Stimulated activated naive CD4-positive, alpha-beta T cell (primary cell): Measurements from ENCODE around the gene HYI.
"Not testable (repeated sequence)": the region's sequence is repeated elsewhere in the genome, so short reads cannot be mapped to it uniquely, and the experiment has no call there.

Source experiments
- DNase-seq, 6 experiments: peaks; one replicate each; lab custom pipeline; 2025; lab: John Stamatoyannopoulos, UW

HYI gene

GRCh38 chr1:43464681-43465504 lies 11.2 kb upstream of the HYI start:
- DNase-seq = no peak

DNA sequence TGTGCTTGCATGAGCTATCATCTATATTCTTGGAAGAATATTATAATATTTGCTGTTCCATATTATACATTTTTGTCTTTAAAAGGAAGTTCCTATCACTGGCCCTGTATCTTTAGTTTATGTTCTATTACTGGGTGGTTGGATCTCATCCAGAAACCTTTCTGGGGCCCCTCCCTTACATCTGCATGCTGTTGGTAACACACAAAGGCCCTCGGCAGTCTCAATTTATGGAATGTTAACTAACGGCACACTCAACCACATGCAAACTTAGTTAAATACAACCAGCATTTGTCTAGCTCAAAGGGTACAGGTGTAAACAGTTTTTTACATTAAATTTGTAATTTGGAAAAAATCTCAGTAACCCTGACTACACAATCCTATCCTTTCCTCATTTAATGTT lies 9.7 kb upstream of the HYI start:
- DNase-seq = no peak

DNA sequence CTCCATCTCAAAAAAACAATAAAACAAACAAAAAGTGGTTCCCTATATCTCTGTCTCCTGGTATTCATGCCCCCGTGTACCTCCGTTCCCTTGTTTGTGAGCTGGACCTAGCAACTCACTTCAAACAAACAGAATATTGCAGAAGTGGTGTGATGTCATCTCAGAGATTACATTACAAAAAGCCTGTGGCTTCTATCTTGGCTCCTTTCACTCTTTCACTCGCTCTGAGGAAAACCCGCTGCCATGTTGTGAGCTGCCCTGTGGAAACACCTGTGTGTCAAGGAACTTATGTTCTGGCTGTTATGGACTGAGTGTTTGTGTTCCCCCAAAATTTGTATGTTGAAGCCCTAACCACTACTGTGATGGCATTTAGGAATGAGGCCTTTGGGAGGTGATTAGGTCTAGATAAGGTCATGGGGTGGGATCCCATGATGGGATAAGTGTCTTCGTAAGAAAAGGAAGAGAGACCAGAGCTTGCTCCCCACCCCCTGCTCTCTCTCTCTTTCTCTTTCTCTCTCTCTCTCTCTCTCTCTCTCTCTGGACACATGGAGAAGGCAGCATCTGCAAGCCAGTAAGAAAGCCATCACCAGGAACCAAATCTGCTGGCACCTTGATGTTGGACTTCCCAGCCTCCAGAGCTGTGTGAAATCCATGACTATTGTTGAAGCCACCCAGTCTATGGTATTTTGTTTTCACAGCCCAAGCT lies 7.4 kb upstream of the HYI start:
- no peak for DNase-seq

- DNase-seq = not testable (repeated sequence)
These were observed 4.6 kb upstream of the HYI start for GRCh38 chr1:43458379-43458778.

DNA sequence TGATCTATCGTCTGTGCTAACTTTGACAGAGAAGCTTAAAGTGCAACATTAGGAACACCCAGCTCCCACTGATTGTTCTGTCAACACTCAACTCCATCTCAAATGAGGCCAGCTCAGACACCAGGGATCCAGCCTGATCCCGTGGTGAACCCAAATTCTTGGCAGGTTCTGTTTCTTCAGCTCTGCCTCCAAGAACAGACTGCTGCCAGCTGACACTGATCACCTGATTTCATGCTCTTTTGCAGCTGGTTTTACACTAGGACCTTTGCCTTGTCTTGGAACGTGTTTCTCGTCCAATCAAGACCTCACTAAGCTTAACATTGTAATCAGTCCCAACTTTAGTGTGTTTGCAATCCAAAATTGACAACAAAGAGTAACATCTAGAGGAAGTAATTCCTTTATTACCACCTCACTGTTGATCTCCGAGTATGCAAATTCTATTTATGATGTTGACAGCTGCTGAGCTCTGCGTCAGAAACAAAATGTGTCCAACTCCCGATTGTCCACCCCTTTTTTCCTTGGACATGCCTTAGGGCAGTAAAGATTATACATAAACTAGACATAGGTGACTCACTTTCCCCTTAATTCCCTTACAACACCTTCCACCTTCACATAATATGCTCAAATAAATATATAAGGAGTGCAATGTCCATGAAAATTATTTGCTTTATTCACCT lies 1.6 kb upstream of the HYI start:
- no peak for DNase-seq

GRCh38 chr1:43454270-43455011 lies 710 bp upstream of the HYI start:
- DNase-seq = peak; percentile 28 to 62 (median 54)

DNA sequence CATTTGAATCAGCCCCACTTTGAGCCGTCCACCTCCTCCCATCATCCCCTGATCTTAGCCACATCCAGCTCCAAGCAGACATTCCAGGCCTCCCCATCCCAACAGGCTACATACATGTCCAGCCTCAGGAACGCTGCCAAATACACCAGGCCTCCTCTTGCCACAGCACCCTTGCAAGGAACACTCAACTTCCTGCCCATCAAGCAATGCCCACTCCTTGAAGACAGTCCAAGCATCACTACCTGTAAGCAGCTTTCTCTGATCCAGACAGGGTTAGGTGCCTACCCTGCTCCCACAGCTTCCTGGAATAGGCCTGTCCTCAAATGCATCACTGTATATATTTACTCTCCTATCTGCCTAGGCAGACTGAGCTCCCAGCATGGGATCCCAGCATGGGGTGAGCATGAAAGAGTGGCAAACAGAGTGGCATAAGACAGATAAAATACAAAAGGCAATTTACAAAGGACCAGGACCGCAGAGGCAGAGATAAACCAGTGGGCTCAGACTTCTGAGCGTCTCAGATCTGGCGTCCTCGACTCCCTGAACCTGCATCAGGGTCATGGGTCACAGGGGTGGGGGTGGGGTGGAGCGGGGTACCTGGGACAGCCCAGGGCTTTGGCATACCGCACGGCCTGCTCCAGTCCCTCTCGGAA lies 816 bp downstream of the HYI start:
- DNase-seq = peak in 3 of 6 experiments; percentile 12 to 32 (median 22)

DNA sequence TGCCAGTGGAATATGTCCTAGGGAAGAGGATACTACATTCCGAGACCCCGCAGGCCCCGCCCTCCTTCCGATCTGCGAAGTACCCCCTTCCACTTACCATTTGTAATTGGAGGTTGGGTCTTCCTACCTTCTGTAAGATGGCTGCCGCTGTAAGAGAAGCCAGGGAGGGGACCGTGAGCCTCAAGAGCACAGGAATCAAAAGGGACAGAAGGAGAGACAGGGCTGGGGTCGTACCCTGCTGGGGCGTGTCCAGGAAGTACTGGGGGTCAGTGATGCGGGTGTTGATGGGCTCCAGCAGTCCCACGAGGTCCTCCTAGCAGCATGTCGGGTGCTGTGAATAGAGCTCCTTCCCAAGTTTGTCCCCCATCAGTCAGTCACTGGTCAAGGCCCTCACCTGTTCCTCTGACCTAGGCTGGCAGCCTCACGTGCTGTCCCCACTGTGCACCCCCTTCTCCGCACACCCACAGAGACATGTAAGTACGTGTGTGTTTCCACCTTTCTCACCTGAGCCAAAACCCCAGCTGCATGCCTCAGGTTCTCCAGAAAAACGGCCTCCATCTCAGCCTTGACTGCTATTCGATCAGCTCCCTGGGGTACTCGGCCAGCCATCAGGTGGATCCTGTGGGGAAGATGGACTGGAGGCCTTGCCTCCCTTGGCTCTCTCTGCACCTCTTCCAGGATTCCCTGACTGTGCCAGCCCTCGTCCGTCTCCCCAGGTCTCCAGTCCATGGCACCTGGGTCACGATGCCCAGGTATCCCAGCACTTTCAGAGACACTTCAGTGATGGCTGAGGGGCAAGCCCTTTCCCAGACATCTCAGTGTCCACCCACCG lies 1.8 kb downstream of the HYI start:
- no peak for DNase-seq

GRCh38 chr1:43451157-43451591 lies 2.6 kb downstream of the HYI start:
- no peak for DNase-seq

- no peak for DNase-seq
These were observed 3.3 kb downstream of the HYI start for GRCh38 chr1:43450251-43450941.

GRCh38 chr1:43449708-43450069 lies 4.0 kb downstream of the HYI start:
- DNase-seq = no peak

GRCh38 chr1:43448955-43449707 lies 4.6 kb downstream of the HYI start:
- DNase-seq = no peak

GRCh38 chr1:43447891-43448708 lies 5.6 kb downstream of the HYI start:
- no peak for DNase-seq

DNA sequence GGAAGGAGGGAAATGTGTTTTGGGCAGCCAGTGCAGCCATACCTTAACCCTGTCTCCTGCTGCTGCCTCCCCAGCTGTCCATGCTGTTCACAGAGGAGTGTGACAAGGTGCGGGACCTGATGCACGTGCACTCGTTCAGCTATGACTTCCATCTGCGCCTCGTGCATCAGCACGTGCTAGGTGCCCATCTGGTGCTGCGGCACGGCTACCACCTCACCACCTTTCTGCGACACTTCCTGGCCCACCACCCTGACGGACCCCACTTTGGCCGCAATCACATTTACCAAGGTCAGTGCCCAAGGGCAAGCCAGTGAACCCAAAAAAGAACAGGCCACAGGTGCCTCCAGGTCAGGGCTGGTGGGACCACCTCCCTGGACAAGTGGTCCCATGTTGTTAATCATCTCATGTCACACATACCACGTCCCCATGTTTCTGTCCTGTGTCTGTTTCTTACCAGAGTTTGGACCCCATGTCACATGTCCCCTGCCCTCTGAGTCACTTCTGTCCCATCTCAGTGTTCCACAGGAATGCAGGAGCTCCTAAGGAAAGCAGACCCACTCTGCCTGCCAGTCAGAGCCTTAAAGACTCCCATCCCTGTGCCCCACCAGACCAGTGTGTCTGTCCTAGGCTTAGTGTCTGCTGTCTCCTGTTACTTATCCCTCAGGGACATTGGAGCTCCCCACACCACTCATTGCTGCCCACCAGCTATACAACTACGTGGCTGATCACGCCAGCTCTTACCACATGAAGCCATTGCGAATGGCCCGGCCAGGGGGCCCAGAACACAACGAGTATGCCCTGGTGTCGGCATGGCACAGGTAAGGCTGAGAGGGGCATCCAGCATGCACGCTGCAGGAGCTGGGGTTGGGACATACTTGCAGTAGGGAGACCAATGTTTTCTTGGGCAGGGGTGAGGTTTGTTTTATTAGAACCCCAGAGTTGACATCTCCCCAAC lies 6.6 kb downstream of the HYI start:
- no peak for DNase-seq

GRCh38 chr1:43446388-43446740 lies 7.4 kb downstream of the HYI start:
- no peak for DNase-seq

GRCh38 chr1:43445606-43446387 lies 7.9 kb downstream of the HYI start:
- no peak for DNase-seq

DNA sequence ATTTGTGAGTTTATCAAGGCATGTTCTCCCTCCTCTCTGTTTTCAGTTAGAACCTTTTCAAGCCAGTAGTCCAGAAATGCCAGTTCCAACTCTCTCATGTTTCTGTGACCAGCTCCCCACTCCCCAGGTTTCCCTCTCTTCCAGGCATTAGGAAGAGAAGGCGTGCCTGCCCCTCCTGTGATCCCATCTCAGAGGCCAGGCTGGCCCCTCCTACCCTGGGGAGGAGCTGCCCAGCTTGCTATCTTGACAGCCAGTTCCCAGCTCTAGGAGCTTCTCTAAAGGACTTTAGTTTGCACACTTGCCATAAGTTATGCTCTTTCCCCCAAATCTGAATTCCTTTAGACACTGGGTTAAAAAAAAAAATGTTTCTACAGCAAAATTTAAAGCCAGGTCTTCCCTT lies 8.9 kb downstream of the HYI start:
- DNase-seq = no peak
